ENCODE data around the gene ANKZF1. TPM values are rescaled to one million over a fixed set of nuclear protein-coding genes. Genes with fewer than 3 reads are reported as not detected.
A peak's percentile ranks its signal among the peaks of the same experiment; 100 is the strongest.
"Not testable (repeated sequence)": the region's sequence is repeated elsewhere in the genome, so short reads cannot be mapped to it uniquely, and the experiment has no call there.

The ANKZF1 gene
- total RNA-seq, 2 experiments from 2014 or later, result 89.4 to 105 TPM

DNA sequence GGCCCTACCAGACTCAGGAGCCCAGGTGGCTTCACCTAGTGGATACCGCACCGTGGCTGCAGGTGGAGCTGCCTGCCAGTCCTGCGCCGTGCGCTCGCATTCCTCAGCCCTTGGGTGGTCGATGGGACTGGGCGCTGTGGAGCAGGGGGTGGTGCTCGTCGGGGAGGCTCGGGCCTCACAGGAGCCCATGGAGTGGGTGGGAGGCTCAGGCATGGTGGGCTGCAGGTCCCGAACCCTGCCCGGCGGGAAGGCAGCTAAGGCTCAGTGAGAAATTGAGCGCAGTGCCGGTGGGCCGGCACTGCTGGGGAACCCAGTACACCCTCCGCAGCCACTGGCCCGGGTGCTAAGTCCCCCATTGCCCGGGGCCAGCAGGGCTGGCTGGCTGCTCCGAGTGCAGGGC lies 28.3 kb upstream of the ANKZF1 start:
- peaks cover 24% of the 10 kb centered on the region for H3K4me1 Mint-ChIP-seq
- ATAC-seq; H3K9me3 Mint-ChIP-seq (ENCODE audit: low read depth); H3K36me3 Mint-ChIP-seq; H3K27me3 Mint-ChIP-seq; DNase-seq; H3K27ac Mint-ChIP-seq; H3K4me3 Mint-ChIP-seq: not testable (repeated sequence)
- CTCF ChIA-PET, result interaction anchor here (1.1 to 2.5 kb wide), 6 partner anchors 9 to 94 kb away, joined by 3 to 14 read pairs (median 6); no protein-coding TSS in a partner anchor

DNA sequence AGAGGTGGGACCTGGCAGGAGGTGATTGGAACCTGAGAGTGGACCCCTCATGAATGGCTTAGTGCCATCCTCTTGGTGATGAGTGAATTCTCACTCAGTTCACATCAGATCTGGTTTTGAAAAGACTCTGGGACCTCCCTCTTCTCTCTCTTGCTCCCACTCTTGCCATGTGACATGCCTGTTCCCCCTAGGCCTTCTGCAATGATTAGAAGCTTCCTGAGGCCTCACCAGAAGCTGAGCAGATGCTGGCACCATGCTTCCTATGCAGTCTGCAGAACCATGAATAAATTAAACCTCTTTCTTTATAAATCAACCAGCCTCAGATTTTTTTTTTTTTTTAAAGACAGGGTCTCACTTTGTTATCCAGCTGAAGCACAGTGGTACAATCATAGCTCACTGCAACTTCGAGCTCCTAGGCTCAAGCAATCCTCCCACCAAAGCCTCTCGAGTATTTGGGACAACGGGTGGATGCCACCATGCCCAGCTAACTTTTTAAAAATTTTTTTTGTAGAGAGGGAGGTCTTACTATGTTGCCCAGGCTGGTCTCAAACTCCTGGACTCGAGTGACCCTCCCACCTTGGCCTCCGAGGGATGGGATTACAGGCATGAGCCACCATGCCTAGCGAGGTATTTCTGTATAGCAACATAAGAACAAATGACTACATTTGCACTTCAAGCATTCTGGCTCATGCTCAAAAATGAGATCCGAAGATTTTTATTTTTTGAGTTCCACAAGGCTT lies 25.0 kb upstream of the ANKZF1 start:
- no peak overlapping the region for H3K4me3 Mint-ChIP-seq

GRCh38 chr2:219205165-219205538 lies 24.5 kb upstream of the ANKZF1 start:
- DNase-seq (no peak), ATAC-seq (no peak)
- H3K4me1 Mint-ChIP-seq, result peaks cover 47% of the 10 kb centered on the region
- peaks cover 23% of the 10 kb centered on the region for H3K36me3 Mint-ChIP-seq
- CTCF ChIA-PET, result interaction anchor here (2.2 to 6.9 kb wide), 2 partner anchors 16 to 33 kb away, joined by 9 to 65 read pairs; partner anchors contain the start of gene SLC23A3
- no peak overlapping the region for H3K4me3 Mint-ChIP-seq
- H3K27ac Mint-ChIP-seq, result no peak overlapping the region
- no peaks in the 10 kb centered on the region for H3K27me3 Mint-ChIP-seq
- H3K9me3 Mint-ChIP-seq (ENCODE audit: low read depth), result peaks cover 8% of the 10 kb centered on the region

More for the DNA sequence above, 25.0 kb upstream of the ANKZF1 start:
- Mint-ChIP-seq H3K27me3 (no peaks in the 10 kb centered on the region), H3K9me3 (ENCODE audit: low read depth) (peaks cover 8% of the 10 kb centered on the region), H3K27ac (no peak overlapping the region), H3K4me1 (peaks cover 45% of the 10 kb centered on the region), H3K36me3 (peaks cover 22% of the 10 kb centered on the region)
- CTCF ChIA-PET, result interaction anchor here (0.7 to 6.9 kb wide), 2 partner anchors 28 to 33 kb away, joined by 3 to 65 read pairs; partner anchors contain the start of genes CNPPD1 and SLC23A3
- DNase-seq (no peak), ATAC-seq (no peak)

DNA sequence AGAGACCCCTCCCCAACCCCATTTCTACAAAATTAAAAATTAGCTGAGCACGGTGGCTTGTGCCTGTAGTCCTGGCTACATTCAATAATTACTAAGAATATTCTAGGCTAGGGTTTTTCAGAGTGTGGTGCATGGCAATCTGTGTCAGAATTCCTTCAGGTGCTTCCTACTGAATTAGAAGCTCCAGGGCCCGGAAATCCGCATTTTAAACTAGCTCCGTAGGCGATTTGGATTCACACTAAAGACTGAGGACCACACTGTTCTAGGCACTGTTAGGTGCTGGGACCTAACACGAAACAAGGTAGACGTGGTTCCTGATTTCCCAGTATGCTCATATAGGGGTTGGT lies 23.7 kb upstream of the ANKZF1 start:
- Mint-ChIP-seq H3K36me3 (peaks cover 25% of the 10 kb centered on the region), H3K9me3 (ENCODE audit: low read depth) (peaks cover 6% of the 10 kb centered on the region), H3K27ac (peak overlapping the region; percentile 93), H3K27me3 (no peaks in the 10 kb centered on the region), H3K4me3 (peak overlapping the region; percentile 81), H3K4me1 (peaks cover 49% of the 10 kb centered on the region)
- DNase-seq (no peak), ATAC-seq (no peak)
- CTCF ChIA-PET, result interaction anchor here (0.6 to 6.9 kb wide), 14 partner anchors 11 to 89 kb away, joined by 3 to 65 read pairs (median 6); partner anchors contain the start of genes ABCB6, CNPPD1, DNAJB2 and NHEJ1

DNA sequence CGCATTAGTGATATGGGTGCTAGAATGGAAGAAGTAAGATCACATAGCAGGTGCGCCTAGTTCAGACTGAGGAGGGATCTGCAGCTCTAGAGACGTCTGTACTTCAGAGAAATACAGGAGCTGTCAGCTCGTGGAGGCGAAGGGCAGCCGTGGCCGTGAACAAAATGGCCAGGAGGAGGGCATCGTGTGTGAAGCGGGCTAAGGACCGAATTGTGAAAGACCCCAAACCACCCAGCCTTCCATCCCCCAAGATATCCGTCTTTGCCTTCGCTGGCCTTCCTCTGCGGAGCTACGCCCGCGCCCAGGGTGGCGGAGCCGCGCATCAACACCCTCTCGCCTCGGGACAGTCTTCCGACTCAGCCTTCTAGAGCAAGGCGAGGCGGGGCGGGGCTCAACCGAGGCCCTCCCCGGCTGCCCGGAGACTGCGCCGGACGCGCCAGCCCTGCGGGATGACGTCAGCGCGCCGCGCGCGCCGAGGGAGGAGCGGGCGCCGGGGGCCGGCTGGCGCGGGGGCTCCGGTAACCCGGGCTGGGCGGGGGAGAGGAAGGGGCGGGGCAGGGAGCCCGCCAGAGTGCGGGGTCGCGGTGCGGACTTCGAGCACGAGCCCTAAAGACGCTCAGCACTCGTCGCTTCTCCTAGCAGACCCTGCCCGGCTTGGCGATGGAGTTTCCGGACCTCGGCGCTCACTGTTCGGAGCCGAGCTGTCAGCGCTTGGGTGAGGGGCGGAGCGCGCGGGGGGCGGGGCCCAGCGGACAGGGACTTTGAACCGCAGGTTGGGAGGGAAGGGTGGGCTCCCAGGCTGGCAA lies 23.1 kb upstream of the ANKZF1 start, which contains the start of gene ZFAND2B:
Gene ZFAND2B (plus strand): TSS at position 455 of the 806 bp plus-strand sequence. CDS start 206 bp downstream, at position 661.
- peaks cover 5% of the 10 kb centered on the region for H3K9me3 Mint-ChIP-seq (ENCODE audit: low read depth)
- CTCF ChIA-PET, result interaction anchor here (0.6 to 6.9 kb wide), 15 partner anchors 10 to 89 kb away, joined by 3 to 65 read pairs (median 6); partner anchors contain the start of genes ABCB6, CNPPD1, DNAJB2 and NHEJ1
- H3K27ac Mint-ChIP-seq, result peak within 1 kb of the TSS; percentile 93
- ATAC-seq (peak; percentile 95), DNase-seq (peak; percentile 96)
- H3K36me3 Mint-ChIP-seq, result peaks cover 26% of the 10 kb centered on the region
- H3K4me3 Mint-ChIP-seq, result peak within 1 kb of the TSS; percentile 81
- peaks cover 53% of the 10 kb centered on the region for H3K4me1 Mint-ChIP-seq
- no peaks in the 10 kb centered on the region for H3K27me3 Mint-ChIP-seq

- CTCF ChIA-PET, result interaction anchor here (0.6 to 6.9 kb wide), 17 partner anchors 9 to 88 kb away, joined by 3 to 65 read pairs (median 7); partner anchors contain the start of genes ABCB6, CNPPD1, DNAJB2 and NHEJ1
- Mint-ChIP-seq H3K4me1 (peaks cover 56% of the 10 kb centered on the region), H3K27me3 (no peaks in the 10 kb centered on the region), H3K4me3 (peak overlapping the region; percentile 81), H3K9me3 (ENCODE audit: low read depth) (peaks cover 5% of the 10 kb centered on the region), H3K36me3 (peaks cover 28% of the 10 kb centered on the region), H3K27ac (peak overlapping the region; percentile 93)
- no peak for ATAC-seq
- DNase-seq, result no peak
Measured at GRCh38 chr2:219207134-219207883, 22.3 kb upstream of the ANKZF1 start.

- peaks cover 56% of the 10 kb centered on the region for H3K4me1 Mint-ChIP-seq
- CTCF ChIA-PET, result interaction anchor here (1.0 to 6.9 kb wide), 8 partner anchors 27 to 87 kb away, joined by 3 to 65 read pairs (median 14); partner anchors contain the start of genes CNPPD1, DNAJB2 and SLC23A3
- no peaks in the 10 kb centered on the region for H3K27me3 Mint-ChIP-seq
- H3K9me3 Mint-ChIP-seq (ENCODE audit: low read depth), result peaks cover 5% of the 10 kb centered on the region
- no peak for DNase-seq
- ATAC-seq, result no peak
- peaks cover 27% of the 10 kb centered on the region for H3K36me3 Mint-ChIP-seq
- peak overlapping the region; percentile 81 for H3K4me3 Mint-ChIP-seq
- H3K27ac Mint-ChIP-seq, result peak overlapping the region; percentile 93
Measured at GRCh38 chr2:219207884-219208740, 21.5 kb upstream of the ANKZF1 start.

- H3K9me3 Mint-ChIP-seq (ENCODE audit: low read depth), result peaks cover under 1% of the 10 kb centered on the region
- peaks cover 58% of the 10 kb centered on the region for H3K4me1 Mint-ChIP-seq
- DNase-seq, result no peak
- peak overlapping the region; percentile 93 for H3K27ac Mint-ChIP-seq
- CTCF ChIA-PET, result interaction anchor here (1.2 to 6.9 kb wide), 7 partner anchors 29 to 86 kb away, joined by 3 to 65 read pairs (median 16); partner anchors contain the start of genes CNPPD1, DNAJB2 and SLC23A3
- H3K36me3 Mint-ChIP-seq, result peaks cover 27% of the 10 kb centered on the region
- peak overlapping the region; percentile 81 for H3K4me3 Mint-ChIP-seq
- no peaks in the 10 kb centered on the region for H3K27me3 Mint-ChIP-seq
- no peak for ATAC-seq
Measured at GRCh38 chr2:219209236-219210195, 20.1 kb upstream of the ANKZF1 start.

DNA sequence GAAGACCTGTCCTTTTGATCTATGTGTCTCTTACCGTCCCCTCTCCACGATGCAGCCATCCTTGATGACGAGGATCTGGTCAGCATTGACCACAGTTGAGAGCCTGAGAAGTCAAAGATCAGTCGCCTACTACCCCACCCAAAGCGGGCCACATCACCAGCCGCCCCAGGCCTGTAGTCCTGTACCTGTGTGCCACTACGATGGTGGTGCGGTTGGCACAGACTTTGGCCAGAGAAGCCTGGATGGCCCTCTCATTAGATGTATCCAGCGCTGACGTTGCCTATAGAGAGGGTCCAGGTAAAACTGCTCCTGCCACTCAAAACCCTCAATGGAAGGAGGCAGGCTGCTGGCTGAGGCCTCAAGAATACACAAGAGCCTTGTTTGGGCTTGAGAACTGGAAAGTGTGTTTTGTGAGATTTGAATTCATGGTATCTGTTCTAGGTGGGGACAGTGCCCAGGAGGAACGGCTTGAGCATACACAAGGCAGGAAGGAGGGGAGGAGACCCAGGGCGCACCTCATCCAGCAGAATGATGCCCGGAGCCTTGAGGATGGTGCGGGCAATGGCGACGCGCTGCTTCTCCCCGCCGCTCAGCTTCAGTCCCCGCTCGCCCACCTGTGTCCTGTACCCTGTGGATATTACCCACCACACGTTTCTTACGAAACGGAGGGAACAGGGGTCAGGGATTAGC lies 19.3 kb upstream of the ANKZF1 start:
- CTCF ChIA-PET, result interaction anchor here (1.4 to 7.9 kb wide), 9 partner anchors 20 to 181 kb away, joined by 3 to 92 read pairs (median 19); partner anchors contain the start of genes ANKZF1, ATG9A, CNPPD1 and NHEJ1
- peaks cover 60% of the 10 kb centered on the region for H3K4me1 Mint-ChIP-seq

DNA sequence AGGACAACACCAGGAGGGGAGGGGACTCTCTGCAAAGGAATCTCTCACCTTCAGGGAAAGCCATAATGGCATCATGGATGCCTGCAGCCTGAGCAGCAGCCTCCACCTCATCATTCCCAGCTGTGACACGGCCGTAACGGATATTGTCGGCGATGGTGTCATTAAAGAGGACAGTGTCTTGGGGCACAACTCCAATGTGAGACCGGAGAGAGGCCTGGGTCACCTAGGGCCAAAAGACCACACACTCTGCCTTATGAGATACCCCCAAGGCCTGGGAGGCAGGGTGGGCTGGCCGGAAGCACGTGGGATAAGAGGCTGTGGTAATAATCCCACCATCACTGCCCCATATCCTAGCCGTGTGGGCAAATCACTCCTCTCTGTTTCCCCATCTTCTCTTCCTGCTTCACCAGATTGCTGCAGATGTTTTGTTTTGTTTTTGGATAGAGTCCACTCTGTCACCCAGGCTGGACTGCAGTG lies 18.7 kb upstream of the ANKZF1 start:
- Mint-ChIP-seq H3K36me3 (peaks cover 26% of the 10 kb centered on the region), H3K4me3 (no peak overlapping the region), H3K27ac (peak overlapping the region; percentile 93), H3K9me3 (ENCODE audit: low read depth) (no peaks in the 10 kb centered on the region), H3K4me1 (peaks cover 58% of the 10 kb centered on the region), H3K27me3 (no peaks in the 10 kb centered on the region)
- ATAC-seq, result no peak
- no peak for DNase-seq
- CTCF ChIA-PET, result interaction anchor here (0.8 to 7.9 kb wide), 22 partner anchors 10 to 181 kb away, joined by 3 to 92 read pairs (median 6); partner anchors contain the start of genes ANKZF1, ATG9A, CNPPD1 and GLB1L

More for the DNA sequence above, 19.3 kb upstream of the ANKZF1 start:
- no peak overlapping the region for H3K4me3 Mint-ChIP-seq
- ATAC-seq, result no peak
- peaks cover 26% of the 10 kb centered on the region for H3K36me3 Mint-ChIP-seq
- no peak for DNase-seq
- H3K27me3 Mint-ChIP-seq, result no peaks in the 10 kb centered on the region
- peak overlapping the region; percentile 93 for H3K27ac Mint-ChIP-seq
- no peaks in the 10 kb centered on the region for H3K9me3 Mint-ChIP-seq (ENCODE audit: low read depth)
